Measurements from ENCODE around the gene FBXO17.
"Not testable (repeated sequence)": the region's sequence is repeated elsewhere in the genome, so short reads cannot be mapped to it uniquely, and the experiment has no call there.

FBXO17 gene

DNA sequence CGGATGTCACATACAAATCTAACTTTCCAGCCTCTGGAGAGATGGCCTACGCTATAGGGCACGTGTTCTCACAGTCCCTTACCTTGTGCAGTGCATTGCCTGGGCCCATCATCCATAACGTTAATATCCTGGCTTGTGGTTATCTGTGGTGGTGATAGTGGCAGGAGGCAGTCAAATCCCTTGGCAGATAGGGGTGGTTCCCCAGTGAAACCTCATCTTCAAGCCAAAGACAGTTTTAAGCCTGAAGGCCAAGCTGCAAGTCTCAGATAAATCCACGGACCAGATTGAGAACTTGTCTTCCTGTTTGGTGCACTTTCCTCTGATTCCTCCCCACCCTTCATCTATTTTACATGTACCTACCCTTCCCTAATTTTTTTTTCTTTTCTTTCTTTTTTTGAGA lies 4.3 kb upstream of the FBXO17 start:
- Histone ChIP-seq H3K4me1 (ENCODE audit: control insufficient read depth, insufficient read depth, low read length) (peaks cover 15% of the 10 kb centered on the region), H3K9ac (ENCODE audit: low read length) (no peak overlapping the region)
- no peak for DNase-seq (ENCODE audit: low read depth)

DNA sequence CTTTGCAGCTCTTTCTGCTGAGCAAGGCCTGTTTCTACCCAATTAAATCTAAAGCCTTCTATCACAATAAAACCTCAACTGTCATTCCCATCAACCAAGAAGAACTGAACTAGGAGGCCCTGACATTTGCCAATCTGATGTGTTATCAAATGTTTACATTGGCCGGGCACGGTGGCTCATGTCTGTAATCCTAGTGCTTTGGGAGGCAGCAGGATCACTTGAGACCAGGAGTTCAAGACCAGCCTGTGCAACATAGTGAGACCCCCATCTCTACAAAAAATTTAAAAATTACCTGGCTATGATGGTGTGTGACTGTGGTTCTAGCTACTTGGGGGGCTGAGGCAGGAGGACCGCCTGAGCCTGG lies 2.8 kb upstream of the FBXO17 start:
- Histone ChIP-seq H3K4me1 (ENCODE audit: control insufficient read depth, insufficient read depth, low read length) (peaks cover 22% of the 10 kb centered on the region), H3K27me3 (replicated peaks; ENCODE audit: control insufficient read depth, insufficient read depth, low read length) (peaks cover 4% of the 10 kb centered on the region)

More for the DNA sequence above, 4.3 kb upstream of the FBXO17 start:
- Histone ChIP-seq H3K4me3 (ENCODE audit: low read length) (no peak overlapping the region), H3K9me3 (ENCODE audit: control insufficient read depth, low read length) (no peaks in the 10 kb centered on the region), H3K36me3 (ENCODE audit: control insufficient read depth, insufficient read depth, low read length, severe bottlenecking) (no peaks in the 10 kb centered on the region), H3K27me3 (replicated peaks; ENCODE audit: control insufficient read depth, insufficient read depth, low read length) (peaks cover 4% of the 10 kb centered on the region)

DNA sequence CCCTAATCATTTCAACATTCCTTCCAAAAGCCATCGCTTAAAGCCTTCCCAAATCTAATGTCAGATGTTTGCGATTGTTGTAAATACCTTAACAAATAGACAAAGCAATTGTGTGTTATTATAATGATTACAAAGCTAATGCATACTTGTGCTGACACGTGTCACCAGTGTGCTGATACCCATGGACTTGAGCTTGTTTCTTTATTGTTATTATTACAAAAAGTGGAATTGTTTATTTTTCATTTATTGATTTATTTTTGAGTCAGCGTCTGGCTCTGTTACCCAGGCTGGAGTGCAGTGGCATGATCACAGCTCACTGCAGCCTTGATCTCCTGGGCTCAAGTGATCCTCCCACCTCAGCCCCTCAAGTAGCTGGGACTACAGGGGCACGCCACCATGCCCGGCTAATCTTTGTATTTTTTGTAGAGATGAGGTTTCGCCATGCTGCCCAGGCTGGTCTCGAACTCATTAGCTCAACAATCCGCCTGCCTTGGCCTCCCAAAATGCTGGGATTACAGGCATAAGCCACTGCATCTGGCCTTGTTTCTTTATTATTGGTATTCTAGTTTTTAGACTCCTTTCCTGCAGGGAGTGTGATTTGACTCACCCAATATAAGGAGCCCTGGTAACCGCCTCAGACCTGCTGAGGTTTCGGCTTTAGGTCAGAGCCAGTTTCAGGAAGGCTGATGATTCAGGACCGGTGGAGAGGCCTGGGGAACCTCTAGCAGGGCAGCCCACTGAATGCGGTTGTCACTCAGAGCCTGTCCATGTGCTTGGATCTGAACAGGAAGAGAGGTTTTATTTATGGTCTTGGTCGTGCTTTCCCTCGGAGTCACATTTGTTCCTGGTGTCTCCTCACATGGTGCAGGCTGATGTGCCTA lies 2.1 kb upstream of the FBXO17 start:
- Histone ChIP-seq H3K4me3 (ENCODE audit: low read length) (no peak overlapping the region), H3K27me3 (replicated peaks; ENCODE audit: control insufficient read depth, insufficient read depth, low read length) (peaks cover 4% of the 10 kb centered on the region), H3K36me3 (ENCODE audit: control insufficient read depth, insufficient read depth, low read length, severe bottlenecking) (no peaks in the 10 kb centered on the region), H3K4me1 (ENCODE audit: control insufficient read depth, insufficient read depth, low read length) (peaks cover 22% of the 10 kb centered on the region), H3K9me3 (ENCODE audit: control insufficient read depth, low read length) (no peaks in the 10 kb centered on the region), H3K9ac (ENCODE audit: low read length) (no peak overlapping the region)
- DNase-seq (ENCODE audit: low read depth), result no peak

More for the DNA sequence above, 2.8 kb upstream of the FBXO17 start:
- no peak overlapping the region for H3K4me3 ChIP-seq (ENCODE audit: low read length)
- DNase-seq (ENCODE audit: low read depth), result no peak
- no peak overlapping the region for H3K9ac ChIP-seq (ENCODE audit: low read length)
- no peaks in the 10 kb centered on the region for H3K36me3 ChIP-seq (ENCODE audit: control insufficient read depth, insufficient read depth, low read length, severe bottlenecking)
- no peaks in the 10 kb centered on the region for H3K9me3 ChIP-seq (ENCODE audit: control insufficient read depth, low read length)

DNA sequence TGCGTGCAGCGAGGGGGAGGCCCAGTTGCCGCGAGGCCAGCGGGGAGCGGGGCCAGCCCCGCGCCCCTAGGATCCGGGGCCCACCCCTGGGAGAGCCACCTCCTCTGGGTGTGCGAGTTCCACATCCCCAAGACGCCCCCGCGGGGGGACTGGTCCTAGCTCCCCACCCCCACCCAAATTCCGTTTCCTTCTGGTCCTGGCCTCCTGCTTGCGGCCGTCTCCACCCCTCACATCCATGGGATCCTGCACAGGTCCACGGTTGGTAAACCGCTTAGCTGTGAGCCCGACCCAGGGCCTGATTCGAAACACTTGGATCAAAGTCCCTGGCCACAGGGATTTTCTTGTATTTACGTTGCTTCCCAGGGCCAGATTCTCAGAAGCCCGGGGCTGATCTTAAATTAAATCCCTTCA lies 324 bp upstream of the FBXO17 start:
- H3K27me3 ChIP-seq (replicated peaks; ENCODE audit: control insufficient read depth, insufficient read depth, low read length), result peaks cover 3% of the 10 kb centered on the region
- peak; percentile 62 for DNase-seq (ENCODE audit: low read depth)
- no peaks in the 10 kb centered on the region for H3K36me3 ChIP-seq (ENCODE audit: control insufficient read depth, insufficient read depth, low read length, severe bottlenecking)
- peaks cover 22% of the 10 kb centered on the region for H3K4me1 ChIP-seq (ENCODE audit: control insufficient read depth, insufficient read depth, low read length)
- H3K9ac ChIP-seq (ENCODE audit: low read length), result peak overlapping the region; percentile 92
- H3K4me3 ChIP-seq (ENCODE audit: low read length), result peak overlapping the region; percentile 77
- no peaks in the 10 kb centered on the region for H3K9me3 ChIP-seq (ENCODE audit: control insufficient read depth, low read length)

DNA sequence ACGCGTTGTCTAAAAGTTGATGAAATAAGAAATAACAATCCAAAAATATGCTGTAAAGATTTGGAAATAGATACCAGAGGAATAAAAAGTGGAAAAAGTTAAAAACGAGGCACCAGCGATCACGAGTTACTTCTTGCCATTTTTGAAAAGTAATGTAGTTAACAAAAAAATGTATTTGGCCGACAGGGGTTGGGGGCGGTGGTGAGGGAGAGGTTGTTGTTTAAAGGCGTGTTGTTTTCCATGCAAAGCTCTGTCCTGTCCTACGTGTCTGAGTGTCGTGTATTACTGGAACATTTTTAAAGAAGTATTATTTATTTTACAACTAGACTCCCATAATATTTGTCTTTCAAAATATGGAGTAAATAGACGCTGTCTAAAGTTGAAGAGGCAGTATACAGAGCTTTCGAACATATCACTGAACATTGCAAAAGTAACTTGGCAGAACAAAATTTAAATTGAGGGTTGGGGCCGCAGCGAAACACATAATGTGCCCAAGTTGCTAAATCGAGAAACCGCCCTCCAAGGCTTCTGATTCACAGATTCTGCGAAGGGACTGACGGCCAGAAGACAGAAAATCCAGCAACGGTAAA lies 823 bp downstream of the FBXO17 start:
- H3K9ac ChIP-seq (ENCODE audit: low read length), result peak overlapping the region; percentile 92
- H3K36me3 ChIP-seq (ENCODE audit: control insufficient read depth, insufficient read depth, low read length, severe bottlenecking), result no peaks in the 10 kb centered on the region
- H3K27me3 ChIP-seq (replicated peaks; ENCODE audit: control insufficient read depth, insufficient read depth, low read length), result no peaks in the 10 kb centered on the region
- DNase-seq (ENCODE audit: low read depth), result peak; percentile 61
- peak overlapping the region; percentile 85 for H3K4me3 ChIP-seq (ENCODE audit: low read length)
- H3K4me1 ChIP-seq (ENCODE audit: control insufficient read depth, insufficient read depth, low read length), result peaks cover 26% of the 10 kb centered on the region
- no peaks in the 10 kb centered on the region for H3K9me3 ChIP-seq (ENCODE audit: control insufficient read depth, low read length)

DNA sequence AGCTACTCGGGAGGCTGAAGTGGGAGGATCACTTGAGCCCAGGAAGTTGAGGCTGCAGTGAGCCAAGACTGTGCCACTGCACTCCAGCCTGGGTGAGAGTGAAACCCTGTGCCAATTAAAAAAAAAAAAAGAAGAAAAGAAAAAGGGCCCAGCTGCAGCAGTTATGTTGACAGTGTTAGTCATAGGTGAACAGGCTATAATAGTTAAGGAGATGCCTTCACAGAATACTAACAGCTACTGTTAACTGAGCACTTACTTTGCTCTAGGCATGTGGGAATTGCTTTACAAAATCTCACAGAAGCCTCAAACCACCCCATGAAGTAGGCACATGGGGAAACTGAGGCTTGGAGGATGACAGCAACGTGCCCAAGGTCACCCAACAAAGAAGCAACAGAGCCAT lies 3.9 kb downstream of the FBXO17 start:
- H3K36me3 ChIP-seq (ENCODE audit: control insufficient read depth, insufficient read depth, low read length, severe bottlenecking), result no peaks in the 10 kb centered on the region
- DNase-seq (ENCODE audit: low read depth), result no peak
- peaks cover 34% of the 10 kb centered on the region for H3K4me1 ChIP-seq (ENCODE audit: control insufficient read depth, insufficient read depth, low read length)
- no peak overlapping the region for H3K4me3 ChIP-seq (ENCODE audit: low read length)
- no peaks in the 10 kb centered on the region for H3K27me3 ChIP-seq (replicated peaks; ENCODE audit: control insufficient read depth, insufficient read depth, low read length)
- H3K9ac ChIP-seq (ENCODE audit: low read length), result no peak overlapping the region
- no peaks in the 10 kb centered on the region for H3K9me3 ChIP-seq (ENCODE audit: control insufficient read depth, low read length)

DNA sequence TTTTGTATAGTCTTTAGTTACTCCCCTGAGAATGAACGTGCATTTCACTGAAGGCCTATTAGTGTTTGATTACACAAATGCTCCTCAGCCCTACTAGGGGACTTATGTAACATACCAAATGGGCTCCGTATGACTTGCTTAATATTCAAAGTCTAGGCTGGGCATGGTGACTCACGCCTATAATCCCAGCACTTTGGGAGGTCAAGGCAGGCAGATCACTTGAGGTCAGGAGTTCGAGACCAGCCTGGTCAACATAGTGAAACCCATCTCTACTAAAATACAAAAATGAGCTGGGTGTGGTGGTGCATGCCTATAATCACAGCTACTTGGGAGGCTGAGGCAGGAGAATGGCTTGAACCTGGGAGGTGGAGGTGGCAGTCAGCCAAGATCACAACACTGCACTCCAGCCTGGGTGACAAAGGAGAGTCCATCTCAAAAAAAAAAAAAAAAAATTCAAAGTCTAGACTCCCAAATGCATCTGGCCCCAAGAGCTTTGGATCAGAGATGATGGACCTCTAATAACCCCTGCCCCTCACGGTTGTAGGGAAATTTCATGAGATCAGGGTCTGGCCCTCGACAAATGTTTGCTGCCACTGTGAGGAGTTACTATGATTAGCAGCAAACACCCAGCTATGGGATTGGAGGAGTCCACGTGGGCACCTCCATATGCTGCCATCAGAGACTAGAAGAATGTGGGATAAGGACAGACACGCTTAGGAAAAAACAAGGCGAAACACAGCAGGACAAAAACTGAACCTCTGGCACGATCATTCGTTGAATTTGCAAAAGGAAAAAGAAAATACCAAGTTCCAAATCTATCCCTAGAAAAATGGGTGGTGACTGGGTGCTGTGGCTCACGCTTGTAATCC lies 4.6 kb downstream of the FBXO17 start:
- DNase-seq (ENCODE audit: low read depth), result no peak
- Histone ChIP-seq H3K4me3 (ENCODE audit: low read length) (no peak overlapping the region), H3K9me3 (ENCODE audit: control insufficient read depth, low read length) (no peaks in the 10 kb centered on the region)

DNA sequence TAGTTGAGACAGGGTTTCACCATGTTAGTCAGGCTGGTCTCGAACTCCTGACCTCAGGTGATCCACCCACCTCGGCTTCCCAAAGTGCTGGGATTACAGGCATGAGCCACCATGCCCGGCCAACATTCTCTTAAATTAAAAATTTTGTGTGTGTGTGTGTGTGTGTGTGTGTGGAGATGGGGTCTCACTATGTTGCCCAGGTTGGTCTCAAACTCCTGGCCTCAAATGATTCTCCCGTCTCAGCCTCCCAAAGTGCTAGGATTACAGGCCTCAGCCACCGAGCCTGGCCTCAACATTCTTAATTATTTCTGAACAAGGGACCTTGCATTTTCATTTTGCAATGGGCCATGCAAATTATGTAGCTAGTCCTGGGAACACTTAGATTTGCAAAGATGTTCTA lies 9.4 kb downstream of the FBXO17 start:
- peaks cover 16% of the 10 kb centered on the region for H3K4me1 ChIP-seq (ENCODE audit: control insufficient read depth, insufficient read depth, low read length)
- H3K9ac ChIP-seq (ENCODE audit: low read length); H3K36me3 ChIP-seq (ENCODE audit: control insufficient read depth, insufficient read depth, low read length, severe bottlenecking); H3K4me3 ChIP-seq (ENCODE audit: low read length); H3K27me3 ChIP-seq (replicated peaks; ENCODE audit: control insufficient read depth, insufficient read depth, low read length); H3K9me3 ChIP-seq (ENCODE audit: control insufficient read depth, low read length); DNase-seq (ENCODE audit: low read depth): not testable (repeated sequence)

More for the DNA sequence above, 4.6 kb downstream of the FBXO17 start:
- H3K4me1 ChIP-seq (ENCODE audit: control insufficient read depth, insufficient read depth, low read length), result peaks cover 26% of the 10 kb centered on the region
- H3K36me3 ChIP-seq (ENCODE audit: control insufficient read depth, insufficient read depth, low read length, severe bottlenecking), result no peaks in the 10 kb centered on the region
- no peak overlapping the region for H3K9ac ChIP-seq (ENCODE audit: low read length)
- no peaks in the 10 kb centered on the region for H3K27me3 ChIP-seq (replicated peaks; ENCODE audit: control insufficient read depth, insufficient read depth, low read length)

DNA sequence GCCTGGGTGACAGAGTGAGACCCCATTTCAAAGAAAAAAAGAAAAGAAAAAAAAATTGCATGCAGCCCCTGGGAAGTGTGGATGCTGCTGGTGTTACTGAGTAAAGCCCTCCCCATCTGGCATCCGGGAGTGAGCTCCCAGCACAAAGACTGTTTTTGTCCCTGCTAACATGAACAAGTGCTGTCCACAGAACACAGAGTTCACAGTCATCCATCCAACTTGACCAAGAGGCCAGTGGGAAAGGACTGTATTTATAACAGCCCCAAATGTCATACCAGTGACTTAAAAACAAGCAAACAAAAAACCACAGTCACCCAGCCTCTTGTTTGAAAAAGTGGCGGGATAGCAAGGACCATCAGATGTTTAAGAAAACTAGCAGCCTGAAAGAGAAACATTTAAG lies 10.8 kb downstream of the FBXO17 start:
- DNase-seq (ENCODE audit: low read depth), result no peak
- Histone ChIP-seq H3K4me1 (ENCODE audit: control insufficient read depth, insufficient read depth, low read length) (peaks cover 12% of the 10 kb centered on the region), H3K4me3 (ENCODE audit: low read length) (no peak overlapping the region), H3K9ac (ENCODE audit: low read length) (no peak overlapping the region), H3K36me3 (ENCODE audit: control insufficient read depth, insufficient read depth, low read length, severe bottlenecking) (no peaks in the 10 kb centered on the region), H3K27me3 (replicated peaks; ENCODE audit: control insufficient read depth, insufficient read depth, low read length) (no peaks in the 10 kb centered on the region), H3K9me3 (ENCODE audit: control insufficient read depth, low read length) (no peaks in the 10 kb centered on the region)

DNA sequence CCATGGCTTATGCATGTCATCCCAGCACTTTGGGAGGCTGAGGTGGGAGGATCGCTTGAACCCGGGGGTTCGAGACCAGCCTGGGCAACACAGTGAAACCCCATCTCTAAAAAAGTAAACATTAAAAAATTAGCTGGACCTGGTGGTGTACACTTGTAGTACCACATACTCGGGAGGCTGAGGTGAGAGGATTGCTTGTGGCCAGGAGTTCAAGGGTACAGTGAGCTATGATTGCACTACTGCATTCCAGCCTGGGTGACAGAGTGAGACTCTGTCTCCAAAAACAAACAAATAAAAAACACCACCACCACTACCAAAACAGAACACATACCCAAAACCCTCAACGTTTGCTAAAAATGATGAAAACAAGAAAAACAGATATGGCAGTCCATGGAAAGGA lies 15.9 kb downstream of the FBXO17 start:
- Histone ChIP-seq H3K4me3 (ENCODE audit: low read length) (no peak overlapping the region), H3K9me3 (ENCODE audit: control insufficient read depth, low read length) (no peaks in the 10 kb centered on the region), H3K36me3 (ENCODE audit: control insufficient read depth, insufficient read depth, low read length, severe bottlenecking) (no peaks in the 10 kb centered on the region), H3K9ac (ENCODE audit: low read length) (no peak overlapping the region), H3K4me1 (ENCODE audit: control insufficient read depth, insufficient read depth, low read length) (peaks cover 3% of the 10 kb centered on the region), H3K27me3 (replicated peaks; ENCODE audit: control insufficient read depth, insufficient read depth, low read length) (no peaks in the 10 kb centered on the region)
- no peak for DNase-seq (ENCODE audit: low read depth)

DNA sequence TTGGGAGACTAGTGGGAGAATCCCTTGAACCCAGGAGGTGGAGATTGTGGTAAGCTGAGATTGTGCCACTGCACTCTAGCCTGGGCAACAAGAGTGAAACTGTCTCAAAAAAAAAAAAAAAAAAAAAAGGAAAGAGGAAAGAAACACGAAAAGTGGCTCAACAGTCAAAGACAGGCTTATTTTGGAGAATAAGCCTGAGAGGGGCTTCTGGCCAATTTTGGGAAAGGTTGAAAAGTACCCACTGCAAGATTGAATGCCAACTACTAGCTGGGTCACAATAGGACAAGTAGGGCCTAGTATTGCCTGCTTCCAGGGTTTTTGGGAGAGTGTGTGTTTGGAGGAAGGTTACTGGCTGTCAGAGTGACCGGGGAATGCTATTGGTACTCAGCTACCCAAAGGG lies 17.2 kb downstream of the FBXO17 start:
- no peak for DNase-seq (ENCODE audit: low read depth)
- Histone ChIP-seq H3K4me3 (ENCODE audit: low read length) (no peak overlapping the region), H3K9me3 (ENCODE audit: control insufficient read depth, low read length) (no peaks in the 10 kb centered on the region), H3K36me3 (ENCODE audit: control insufficient read depth, insufficient read depth, low read length, severe bottlenecking) (no peaks in the 10 kb centered on the region), H3K4me1 (ENCODE audit: control insufficient read depth, insufficient read depth, low read length) (peaks cover 3% of the 10 kb centered on the region), H3K27me3 (replicated peaks; ENCODE audit: control insufficient read depth, insufficient read depth, low read length) (no peaks in the 10 kb centered on the region), H3K9ac (ENCODE audit: low read length) (no peak overlapping the region)
